DOHH2 (cell line): ENCODE results near the gene PES1.

Experiments used
- EZH2phosphoT487 ChIP-seq: fragments of 200-600 bp; sonication (generic); IDR thresholded peaks from 2 replicates; pipeline ENCODE4 v1.6.1; 2017; ENCODE audit warnings: borderline replicate concordance, mild to moderate bottlenecking, antibody characterized with exemption, low read length, moderate library complexity, mixed read lengths
- TF ChIP-seq, protein P1 (sequence below): fragments of 200-600 bp; sonication (generic); IDR thresholded peaks from one replicate; pipeline ENCODE4 v1.5.1; 2014; ENCODE audit warnings: antibody characterized with exemption, mild to moderate bottlenecking, low read depth, low read length; ENCODE audit not compliant: poor library complexity, severe bottlenecking

DNA sequence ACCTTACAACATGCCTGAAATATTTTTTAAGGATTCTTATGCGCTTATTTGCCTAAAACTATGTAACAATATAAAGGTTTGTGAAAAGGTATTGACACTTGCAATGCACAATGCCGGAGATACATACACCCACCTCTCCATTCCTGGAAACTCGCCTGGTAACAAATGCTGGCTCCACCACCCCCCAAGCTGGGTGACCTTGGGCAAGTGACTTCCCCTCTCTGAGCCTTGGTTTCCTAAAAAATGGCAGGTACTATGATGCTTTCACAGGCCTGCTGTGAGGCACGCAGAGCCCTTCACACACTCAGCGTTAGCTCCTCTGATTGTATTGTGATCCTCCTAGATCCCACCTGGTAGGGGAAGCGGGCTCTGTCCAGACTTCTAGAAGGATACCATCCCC, 19.5 kb downstream of the PES1 start:
- TF ChIP-seq, protein P1, sequence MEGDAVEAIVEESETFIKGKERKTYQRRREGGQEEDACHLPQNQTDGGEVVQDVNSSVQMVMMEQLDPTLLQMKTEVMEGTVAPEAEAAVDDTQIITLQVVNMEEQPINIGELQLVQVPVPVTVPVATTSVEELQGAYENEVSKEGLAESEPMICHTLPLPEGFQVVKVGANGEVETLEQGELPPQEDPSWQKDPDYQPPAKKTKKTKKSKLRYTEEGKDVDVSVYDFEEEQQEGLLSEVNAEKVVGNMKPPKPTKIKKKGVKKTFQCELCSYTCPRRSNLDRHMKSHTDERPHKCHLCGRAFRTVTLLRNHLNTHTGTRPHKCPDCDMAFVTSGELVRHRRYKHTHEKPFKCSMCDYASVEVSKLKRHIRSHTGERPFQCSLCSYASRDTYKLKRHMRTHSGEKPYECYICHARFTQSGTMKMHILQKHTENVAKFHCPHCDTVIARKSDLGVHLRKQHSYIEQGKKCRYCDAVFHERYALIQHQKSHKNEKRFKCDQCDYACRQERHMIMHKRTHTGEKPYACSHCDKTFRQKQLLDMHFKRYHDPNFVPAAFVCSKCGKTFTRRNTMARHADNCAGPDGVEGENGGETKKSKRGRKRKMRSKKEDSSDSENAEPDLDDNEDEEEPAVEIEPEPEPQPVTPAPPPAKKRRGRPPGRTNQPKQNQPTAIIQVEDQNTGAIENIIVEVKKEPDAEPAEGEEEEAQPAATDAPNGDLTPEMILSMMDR = no peak
- no peak for TF ChIP-seq EZH2phosphoT487
